Measurements from ENCODE around the gene LASP1.
A peak's percentile ranks its signal among the peaks of the same experiment; 100 is the strongest.

LASP1 gene

GRCh38 chr17:38877130-38877851 is 7.4 kb downstream of the LASP1 start:
- Histone ChIP-seq H3K27me3 (ENCODE audit: insufficient read depth, insufficient read length) (no peaks in the 10 kb centered on the region), H3K4me1 (ENCODE audit: insufficient read depth, insufficient read length) (peaks cover 53% of the 10 kb centered on the region), H3K36me3 (ENCODE audit: insufficient read depth, insufficient read length, low read length) (peaks cover 81% of the 10 kb centered on the region), H3K9ac (ENCODE audit: insufficient read length, low read depth) (peak overlapping the region; percentile 39), H3K4me3 (ENCODE audit: insufficient read length, low read depth) (no peak overlapping the region), H3K9me3 (ENCODE audit: insufficient read depth, low read length) (no peaks in the 10 kb centered on the region)
- TF ChIP-seq SUZ12 (IDR thresholded peaks at IDR 0.05; ENCODE audit: extremely low read depth, insufficient read depth, insufficient read length) (no peak), ZNF274 (IDR thresholded peaks at IDR 0.05; ENCODE audit: low read depth, low read length) (no peak), YY1 (IDR thresholded peaks at IDR 0.05; ENCODE audit: insufficient read depth, insufficient read length) (no peak)
- no peak for DNase-seq (ENCODE audit: low read depth, low spot score)

GRCh38 chr17:38879878-38880665 is 10.2 kb downstream of the LASP1 start:
- TF ChIP-seq SUZ12 (IDR thresholded peaks at IDR 0.05; ENCODE audit: extremely low read depth, insufficient read depth, insufficient read length) (no peak), YY1 (IDR thresholded peaks at IDR 0.05; ENCODE audit: insufficient read depth, insufficient read length) (no peak), ZNF274 (IDR thresholded peaks at IDR 0.05; ENCODE audit: low read depth, low read length) (no peak)
- Histone ChIP-seq H3K9ac (ENCODE audit: insufficient read length, low read depth) (peak overlapping the region; percentile 72), H3K27me3 (ENCODE audit: insufficient read depth, insufficient read length) (no peaks in the 10 kb centered on the region), H3K4me3 (ENCODE audit: insufficient read length, low read depth) (no peak overlapping the region), H3K9me3 (ENCODE audit: insufficient read depth, low read length) (no peaks in the 10 kb centered on the region), H3K4me1 (ENCODE audit: insufficient read depth, insufficient read length) (peaks cover 40% of the 10 kb centered on the region), H3K36me3 (ENCODE audit: insufficient read depth, insufficient read length, low read length) (peaks cover 71% of the 10 kb centered on the region)
- peak; percentile 86 for DNase-seq (ENCODE audit: low read depth, low spot score)

DNA sequence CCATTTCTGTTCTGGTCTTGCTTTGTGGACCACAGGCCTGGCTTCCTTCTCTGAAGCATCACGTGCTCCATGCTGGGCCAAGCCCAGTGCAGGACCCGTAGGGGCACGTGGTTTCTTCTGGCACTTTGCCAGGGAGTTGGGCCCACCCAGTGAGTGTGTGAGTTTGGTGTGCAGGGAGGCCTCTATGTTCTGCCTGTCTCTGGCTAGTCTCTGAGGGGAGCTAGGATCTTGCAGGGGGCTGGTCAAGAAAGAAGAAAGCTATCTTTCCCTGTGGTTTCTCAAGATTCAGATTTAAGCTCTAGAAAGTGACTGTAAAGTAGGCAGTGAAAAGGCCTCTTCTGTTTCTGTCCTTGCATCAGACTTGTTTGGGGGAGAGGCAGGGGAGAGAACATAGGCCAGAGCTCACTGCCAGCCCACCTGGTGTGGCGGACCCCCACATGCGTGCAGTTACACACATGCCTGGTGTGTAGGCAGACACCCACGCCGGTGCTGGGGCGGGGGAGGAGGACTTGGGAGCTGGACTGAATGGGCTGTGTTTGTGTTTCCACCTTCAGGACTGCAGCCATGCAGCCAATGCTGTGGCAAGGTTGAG is 11.8 kb downstream of the LASP1 start:
- no peak for DNase-seq (ENCODE audit: low read depth, low spot score)
- Histone ChIP-seq H3K27me3 (ENCODE audit: insufficient read depth, insufficient read length) (no peaks in the 10 kb centered on the region), H3K9me3 (ENCODE audit: insufficient read depth, low read length) (no peaks in the 10 kb centered on the region), H3K4me3 (ENCODE audit: insufficient read length, low read depth) (no peak overlapping the region), H3K4me1 (ENCODE audit: insufficient read depth, insufficient read length) (peaks cover 51% of the 10 kb centered on the region), H3K36me3 (ENCODE audit: insufficient read depth, insufficient read length, low read length) (peaks cover 82% of the 10 kb centered on the region), H3K9ac (ENCODE audit: insufficient read length, low read depth) (peak overlapping the region; percentile 57)
- no peak for TF ChIP-seq ZNF274 (IDR thresholded peaks at IDR 0.05; ENCODE audit: low read depth, low read length)
- no peak for TF ChIP-seq SUZ12 (IDR thresholded peaks at IDR 0.05; ENCODE audit: extremely low read depth, insufficient read depth, insufficient read length)
- no peak for TF ChIP-seq YY1 (IDR thresholded peaks at IDR 0.05; ENCODE audit: insufficient read depth, insufficient read length)

GRCh38 chr17:38882870-38883269 is 13.0 kb downstream of the LASP1 start:
- peaks cover 82% of the 10 kb centered on the region for H3K36me3 ChIP-seq (ENCODE audit: insufficient read depth, insufficient read length, low read length)
- TF ChIP-seq ZNF274 (IDR thresholded peaks at IDR 0.05; ENCODE audit: low read depth, low read length) = no peak
- no peak for TF ChIP-seq SUZ12 (IDR thresholded peaks at IDR 0.05; ENCODE audit: extremely low read depth, insufficient read depth, insufficient read length)
- TF ChIP-seq YY1 (IDR thresholded peaks at IDR 0.05; ENCODE audit: insufficient read depth, insufficient read length) = no peak
- no peak overlapping the region for H3K4me3 ChIP-seq (ENCODE audit: insufficient read length, low read depth)
- no peak for DNase-seq (ENCODE audit: low read depth, low spot score)
- H3K27me3 ChIP-seq (ENCODE audit: insufficient read depth, insufficient read length) = no peaks in the 10 kb centered on the region
- H3K4me1 ChIP-seq (ENCODE audit: insufficient read depth, insufficient read length) = peaks cover 47% of the 10 kb centered on the region
- H3K9me3 ChIP-seq (ENCODE audit: insufficient read depth, low read length) = no peaks in the 10 kb centered on the region
- H3K9ac ChIP-seq (ENCODE audit: insufficient read length, low read depth) = peak overlapping the region; percentile 29

- H3K9ac ChIP-seq (ENCODE audit: insufficient read length, low read depth) = peak overlapping the region; percentile 69
- DNase-seq (ENCODE audit: low read depth, low spot score) = no peak
- H3K4me3 ChIP-seq (ENCODE audit: insufficient read length, low read depth) = no peak overlapping the region
- peaks cover 82% of the 10 kb centered on the region for H3K36me3 ChIP-seq (ENCODE audit: insufficient read depth, insufficient read length, low read length)
- H3K9me3 ChIP-seq (ENCODE audit: insufficient read depth, low read length) = no peaks in the 10 kb centered on the region
- peaks cover 41% of the 10 kb centered on the region for H3K4me1 ChIP-seq (ENCODE audit: insufficient read depth, insufficient read length)
- no peaks in the 10 kb centered on the region for H3K27me3 ChIP-seq (ENCODE audit: insufficient read depth, insufficient read length)
- TF ChIP-seq YY1 (IDR thresholded peaks at IDR 0.05; ENCODE audit: insufficient read depth, insufficient read length) (no peak), ZNF274 (IDR thresholded peaks at IDR 0.05; ENCODE audit: low read depth, low read length) (no peak), SUZ12 (IDR thresholded peaks at IDR 0.05; ENCODE audit: extremely low read depth, insufficient read depth, insufficient read length) (no peak)
Measured at GRCh38 chr17:38883592-38884526, 14.0 kb downstream of the LASP1 start.

DNA sequence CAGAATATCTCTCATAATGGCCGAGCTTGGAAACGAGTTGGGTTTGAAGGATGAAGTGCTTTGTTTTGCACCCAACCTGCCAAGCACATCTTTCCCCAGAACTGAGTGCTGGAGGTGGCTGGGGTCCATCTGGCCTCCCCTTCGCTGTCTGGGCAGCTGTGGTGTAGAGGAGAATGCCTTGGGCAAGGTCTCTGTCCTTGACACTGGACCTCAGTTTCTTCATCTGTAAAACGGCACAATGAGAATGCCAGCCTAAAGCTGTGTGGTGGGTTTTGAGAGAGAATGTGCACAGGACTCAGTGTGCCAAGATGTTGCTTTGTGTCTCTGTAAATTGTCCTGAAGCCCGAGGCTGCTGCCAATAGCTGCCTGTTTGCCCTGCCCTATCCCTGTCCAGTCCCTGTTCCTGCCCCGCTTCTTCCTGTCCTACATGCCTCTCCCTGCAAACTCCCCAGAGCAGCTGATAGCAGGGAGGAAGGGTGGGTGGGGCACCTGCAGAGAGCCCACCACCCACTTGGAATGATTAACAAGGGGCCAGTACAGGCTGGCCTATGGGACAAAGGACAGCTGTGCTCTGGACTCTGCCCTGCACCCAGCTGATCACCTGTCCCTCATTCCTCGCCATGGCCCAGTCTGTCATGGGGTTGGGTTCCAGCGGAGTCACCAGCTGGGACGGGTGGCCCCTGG is 15.3 kb downstream of the LASP1 start:
- Histone ChIP-seq H3K27me3 (ENCODE audit: insufficient read depth, insufficient read length) (no peaks in the 10 kb centered on the region), H3K4me3 (ENCODE audit: insufficient read length, low read depth) (no peak overlapping the region), H3K4me1 (ENCODE audit: insufficient read depth, insufficient read length) (peaks cover 41% of the 10 kb centered on the region), H3K9me3 (ENCODE audit: insufficient read depth, low read length) (no peaks in the 10 kb centered on the region), H3K9ac (ENCODE audit: insufficient read length, low read depth) (peak overlapping the region; percentile 46), H3K36me3 (ENCODE audit: insufficient read depth, insufficient read length, low read length) (peaks cover 86% of the 10 kb centered on the region)
- no peak for DNase-seq (ENCODE audit: low read depth, low spot score)
- TF ChIP-seq YY1 (IDR thresholded peaks at IDR 0.05; ENCODE audit: insufficient read depth, insufficient read length) (no peak), SUZ12 (IDR thresholded peaks at IDR 0.05; ENCODE audit: extremely low read depth, insufficient read depth, insufficient read length) (no peak), ZNF274 (IDR thresholded peaks at IDR 0.05; ENCODE audit: low read depth, low read length) (no peak)

Data from NT2/D1 (cell line).